ENCODE results near the gene SLC66A2. TPM values are rescaled to one million over a fixed set of nuclear protein-coding genes. Genes with fewer than 3 reads are reported as not detected.

The SLC66A2 gene
- total RNA-seq, 1 experiment from 2014 or later = 19.5 TPM

GRCh38 chr18:79911344-79912270, 39.8 kb downstream of the SLC66A2 start:
- no peak for DNase-seq
- ChIA-PET POLR2A (no interaction called here), CTCF (no interaction called here)
- Histone ChIP-seq H3K9me3 (no peaks in the 10 kb centered on the region), H3K4me3 (ENCODE audit: low read depth, low read length) (no peak overlapping the region), H3K36me3 (ENCODE audit: control insufficient read depth, insufficient read depth, low read length) (no peaks in the 10 kb centered on the region), H3K4me1 (no peaks in the 10 kb centered on the region), H3K27me3 (replicated peaks; ENCODE audit: control insufficient read depth, insufficient read depth, low read length) (no peaks in the 10 kb centered on the region)
- Mint-ChIP-seq H3K4me3 (ENCODE audit: unreplicated experiment) (no peak overlapping the region), H3K36me3 (ENCODE audit: insufficient read depth, unreplicated experiment) (peaks cover 7% of the 10 kb centered on the region), H3K27me3 (ENCODE audit: insufficient read depth, unreplicated experiment) (no peaks in the 10 kb centered on the region), H3K27ac (ENCODE audit: unreplicated experiment) (no peak overlapping the region), H3K9me3 (ENCODE audit: unreplicated experiment) (peaks cover 7% of the 10 kb centered on the region), H3K4me1 (ENCODE audit: low read depth, unreplicated experiment) (no peaks in the 10 kb centered on the region)
- TF ChIP-seq CTCF (IDR thresholded peaks at IDR 0.05; ENCODE audit: insufficient read depth in 1 of 2, low read depth in 1 of 2, low read length in 1 of 2, severe bottlenecking in 1 of 2, unreplicated experiment in 1 of 2) = no peak
- BruUV-seq (replicated peaks) = no TSS peak
- intact Hi-C loops (cut with micrococcal nuclease; ENCODE audit: unreplicated experiment) = no loop called here

DNA sequence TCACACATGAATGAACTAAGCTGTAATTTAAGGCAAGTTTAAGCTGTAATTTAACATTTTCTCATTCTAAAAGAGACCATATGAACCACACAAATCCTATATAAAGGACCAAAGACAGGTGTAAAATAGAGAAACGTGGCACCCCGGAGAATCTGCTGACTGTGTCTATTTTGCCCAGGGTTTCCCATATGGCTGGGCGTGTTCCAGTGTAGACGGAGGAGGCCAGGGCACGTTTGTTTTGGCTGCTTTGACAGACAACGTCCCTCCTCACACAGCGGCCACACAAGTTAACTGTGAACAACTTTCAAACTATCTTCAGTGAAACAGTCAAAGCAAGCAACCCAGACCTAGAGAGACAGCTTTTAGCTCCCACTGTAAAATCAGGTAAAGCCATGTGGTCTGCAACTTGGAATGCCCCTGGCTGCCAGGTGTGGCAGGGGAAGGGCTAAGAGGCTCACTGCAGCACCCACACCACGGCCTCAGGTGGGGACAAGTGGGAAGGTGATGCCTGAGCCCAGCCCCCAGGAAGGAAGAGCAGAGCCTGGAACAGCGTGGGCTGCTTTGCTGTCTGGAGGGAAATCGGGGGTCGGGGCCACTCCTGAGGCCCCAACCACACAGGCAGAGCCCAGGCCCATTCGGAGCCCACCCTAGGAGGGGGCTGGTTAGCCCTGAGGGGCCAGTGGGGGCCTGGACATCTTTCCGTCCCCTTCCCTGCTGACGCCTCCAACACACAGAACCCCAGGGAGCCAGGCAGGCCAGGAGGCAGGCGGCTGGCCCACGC, 40.7 kb downstream of the SLC66A2 start:
- H3K9me3 Mint-ChIP-seq (ENCODE audit: unreplicated experiment) = peaks cover 7% of the 10 kb centered on the region
- no peak overlapping the region for H3K4me3 Mint-ChIP-seq (ENCODE audit: unreplicated experiment)
- peaks cover 11% of the 10 kb centered on the region for H3K36me3 Mint-ChIP-seq (ENCODE audit: insufficient read depth, unreplicated experiment)
- Histone ChIP-seq H3K27me3 (replicated peaks; ENCODE audit: control insufficient read depth, insufficient read depth, low read length) (no peaks in the 10 kb centered on the region), H3K9me3 (no peaks in the 10 kb centered on the region), H3K36me3 (ENCODE audit: control insufficient read depth, insufficient read depth, low read length) (no peaks in the 10 kb centered on the region), H3K4me1 (no peaks in the 10 kb centered on the region), H3K4me3 (ENCODE audit: low read depth, low read length) (no peak overlapping the region)
- H3K27ac Mint-ChIP-seq (ENCODE audit: unreplicated experiment) = no peak overlapping the region
- no TSS peak for BruUV-seq (replicated peaks)
- no peak for TF ChIP-seq CTCF (IDR thresholded peaks at IDR 0.05; ENCODE audit: insufficient read depth in 1 of 2, low read depth in 1 of 2, low read length in 1 of 2, severe bottlenecking in 1 of 2, unreplicated experiment in 1 of 2)
- no peaks in the 10 kb centered on the region for H3K27me3 Mint-ChIP-seq (ENCODE audit: insufficient read depth, unreplicated experiment)
- POLR2A ChIA-PET = no interaction called here
- H3K4me1 Mint-ChIP-seq (ENCODE audit: low read depth, unreplicated experiment) = no peaks in the 10 kb centered on the region
- intact Hi-C loops (cut with micrococcal nuclease; ENCODE audit: unreplicated experiment) = no loop called here
- DNase-seq = no peak
- CTCF ChIA-PET = no interaction called here

DNA sequence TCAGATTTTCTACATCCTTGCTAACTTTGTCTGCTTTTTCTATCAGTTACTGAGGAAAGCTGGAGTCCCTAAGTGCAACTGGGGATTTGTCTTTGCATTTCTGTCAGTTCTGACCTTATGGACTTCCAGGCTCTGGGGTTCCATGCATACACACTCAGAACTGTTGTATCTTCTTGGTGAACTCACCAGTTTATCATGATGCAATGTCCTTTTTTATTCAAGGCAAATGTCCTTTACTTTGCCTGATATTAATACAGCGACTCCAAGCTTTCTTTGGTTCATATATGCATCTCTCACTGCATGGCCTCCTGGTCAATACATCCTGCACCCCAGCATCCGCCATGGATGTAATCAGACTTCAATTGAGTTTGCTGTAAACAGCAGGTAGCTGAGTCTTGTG, 44.7 kb downstream of the SLC66A2 start:
- no peak for DNase-seq
- ChIA-PET POLR2A (no interaction called here), CTCF (no interaction called here)
- peaks cover 7% of the 10 kb centered on the region for H3K9me3 Mint-ChIP-seq (ENCODE audit: unreplicated experiment)
- no TSS peak for BruUV-seq (replicated peaks)
- H3K36me3 ChIP-seq (ENCODE audit: control insufficient read depth, insufficient read depth, low read length) = no peaks in the 10 kb centered on the region
- intact Hi-C loops (cut with micrococcal nuclease; ENCODE audit: unreplicated experiment) = no loop called here
- H3K27me3 Mint-ChIP-seq (ENCODE audit: insufficient read depth, unreplicated experiment) = no peaks in the 10 kb centered on the region
- no peaks in the 10 kb centered on the region for H3K27me3 ChIP-seq (replicated peaks; ENCODE audit: control insufficient read depth, insufficient read depth, low read length)
- H3K36me3 Mint-ChIP-seq (ENCODE audit: insufficient read depth, unreplicated experiment) = peaks cover 13% of the 10 kb centered on the region
- no peaks in the 10 kb centered on the region for H3K9me3 ChIP-seq
- no peak overlapping the region for H3K4me3 Mint-ChIP-seq (ENCODE audit: unreplicated experiment)
- no peaks in the 10 kb centered on the region for H3K4me1 Mint-ChIP-seq (ENCODE audit: low read depth, unreplicated experiment)
- no peak overlapping the region for H3K27ac Mint-ChIP-seq (ENCODE audit: unreplicated experiment)
- no peak for TF ChIP-seq CTCF (IDR thresholded peaks at IDR 0.05; ENCODE audit: insufficient read depth in 1 of 2, low read depth in 1 of 2, low read length in 1 of 2, severe bottlenecking in 1 of 2, unreplicated experiment in 1 of 2)
- no peaks in the 10 kb centered on the region for H3K4me1 ChIP-seq
- H3K4me3 ChIP-seq (ENCODE audit: low read depth, low read length) = no peak overlapping the region
